Cortex of kidney (tissue), 1 donor: ENCODE results near the gene TTC22.
"Not testable (repeated sequence)": the region's sequence is repeated elsewhere in the genome, so short reads cannot be mapped to it uniquely, and the experiment has no call there.

Experiments
- DNase-seq: peaks from one replicate; lab custom pipeline; 2025; lab: John Stamatoyannopoulos, UW

The TTC22 gene

GRCh38 chr1:54786778-54787177, 14.3 kb downstream of the TTC22 start:
- DNase-seq = no peak

DNA sequence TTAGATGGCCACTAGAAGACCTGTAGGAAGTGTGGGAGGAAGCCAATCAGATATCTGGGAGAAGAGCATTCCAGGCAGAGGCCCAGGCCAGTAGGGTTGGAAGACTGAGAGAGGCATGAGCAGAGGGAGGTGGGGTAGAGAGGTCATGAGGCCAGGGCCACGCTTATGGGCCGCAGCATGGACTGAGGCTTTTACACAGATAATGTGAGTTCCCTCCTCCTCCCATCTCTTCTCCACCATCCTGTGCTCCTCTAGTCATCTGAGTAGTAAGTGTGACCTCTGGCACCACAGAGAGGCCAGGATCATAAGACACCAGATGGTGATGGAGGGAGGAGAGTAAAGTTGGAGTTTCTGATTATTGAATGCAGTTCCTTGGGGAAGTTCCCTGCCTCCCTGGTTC, 17.1 kb downstream of the TTC22 start:
- no peak for DNase-seq

DNA sequence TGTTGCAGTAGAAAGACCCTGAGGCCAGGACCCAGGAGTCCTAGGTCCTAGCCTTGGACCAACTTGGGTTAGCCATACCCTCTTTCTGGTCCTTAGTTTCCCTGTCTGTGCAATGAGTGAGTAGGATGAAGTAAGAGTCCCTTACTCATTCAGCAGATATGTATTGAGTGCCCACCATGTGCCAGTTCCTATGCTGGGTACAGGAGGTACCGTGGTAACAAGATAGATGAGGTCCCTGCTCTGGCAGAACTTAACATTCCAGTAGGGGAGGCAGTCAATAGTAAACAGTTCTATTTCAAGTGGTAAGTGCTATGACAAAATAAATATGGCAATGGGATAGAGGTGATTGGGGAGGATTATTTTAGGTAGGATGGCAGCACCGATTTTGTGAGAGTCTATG, 18.5 kb downstream of the TTC22 start:
- no peak for DNase-seq

DNA sequence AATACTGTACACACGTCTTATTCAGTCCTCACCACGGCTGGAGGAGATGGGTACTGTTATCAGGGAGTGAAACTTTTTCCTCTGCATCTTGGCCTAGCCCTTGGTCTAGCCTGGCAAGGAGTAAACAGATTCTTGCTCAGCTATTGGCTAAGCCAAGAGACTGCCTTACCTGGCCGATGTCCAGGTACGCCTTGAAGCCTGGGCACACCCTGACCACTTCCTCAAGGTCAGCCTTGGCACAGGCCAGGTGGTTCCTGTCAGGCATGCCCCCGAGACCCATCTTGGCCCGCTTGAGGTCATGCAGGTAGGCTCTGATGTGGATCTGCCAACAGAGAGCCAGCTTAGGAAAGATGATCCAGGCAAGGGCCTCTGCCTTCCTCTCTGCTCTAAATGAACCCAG, 19.0 kb downstream of the TTC22 start:
- no peak for DNase-seq

GRCh38 chr1:54781023-54781723, 19.9 kb downstream of the TTC22 start:
- no peak for DNase-seq

DNA sequence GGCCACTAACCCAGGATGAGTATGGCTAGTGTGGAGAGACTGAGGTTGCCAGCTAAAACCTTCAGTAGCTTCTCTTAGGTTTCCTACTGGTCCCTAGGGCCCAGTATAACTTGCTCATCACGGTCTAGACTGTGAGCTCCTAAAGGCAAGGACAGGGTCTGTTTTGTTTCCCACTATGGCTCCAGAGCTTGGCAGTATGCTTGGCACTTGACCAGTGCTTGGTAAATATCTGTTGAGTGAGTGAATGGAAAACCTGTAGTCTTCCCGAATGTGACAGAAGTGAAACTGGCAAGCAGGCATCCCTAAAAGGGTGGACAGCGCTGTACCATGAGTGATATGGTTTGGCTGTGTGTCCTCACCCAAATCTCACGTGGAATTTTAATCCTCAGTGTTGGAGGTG, 23.7 kb downstream of the TTC22 start:
- no peak for DNase-seq

- DNase-seq = no peak
Observed at GRCh38 chr1:54777011-54777410, 24.1 kb downstream of the TTC22 start.

DNA sequence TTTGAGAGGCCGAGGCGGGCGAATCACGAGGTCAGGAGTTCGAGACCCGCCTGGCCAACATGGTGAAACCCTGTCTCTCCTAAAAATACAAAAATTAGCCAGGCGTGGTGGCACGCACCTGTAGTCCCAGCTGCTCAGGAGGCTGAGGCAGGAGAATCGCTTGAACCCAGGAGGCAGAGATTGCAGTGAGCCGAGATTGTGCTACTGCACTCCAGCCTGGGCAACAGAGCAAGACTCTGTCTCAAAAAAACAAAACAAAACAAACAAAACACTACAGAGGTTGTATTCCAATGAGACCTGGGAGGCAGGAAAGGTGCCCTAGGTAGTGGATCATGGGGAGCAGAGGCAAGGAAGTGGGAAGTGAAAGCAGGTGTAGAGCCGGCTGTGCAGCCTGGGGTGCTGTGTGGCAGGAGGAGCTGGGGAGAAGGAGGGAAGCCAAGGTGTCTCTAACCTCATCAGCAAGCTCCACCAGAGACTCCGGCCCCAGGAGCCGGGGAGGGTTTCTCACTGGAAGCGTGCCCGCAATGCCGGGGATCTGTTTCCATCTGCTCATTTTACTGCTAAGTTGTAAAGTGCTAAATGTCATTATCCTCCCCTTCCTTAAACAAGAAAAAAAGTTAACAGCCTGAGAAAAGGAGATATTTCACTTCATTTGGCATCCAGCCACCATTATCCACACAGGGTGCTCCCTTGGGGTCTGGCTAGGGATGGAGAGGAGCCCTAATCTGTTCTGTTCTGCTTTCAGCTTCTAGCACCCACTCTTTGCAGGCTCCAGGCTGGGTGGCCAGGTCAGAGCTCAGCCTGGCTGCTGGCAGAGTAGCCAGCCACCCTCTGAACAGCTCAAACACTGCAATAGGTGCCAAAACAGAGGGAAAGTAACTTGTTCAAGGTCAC, 25.0 kb downstream of the TTC22 start:
- DNase-seq = not testable (repeated sequence)

- DNase-seq = no peak
Observed at GRCh38 chr1:54774820-54775498, 26.2 kb downstream of the TTC22 start.

- DNase-seq = no peak
Observed at GRCh38 chr1:54772951-54773350, 28.2 kb downstream of the TTC22 start.

DNA sequence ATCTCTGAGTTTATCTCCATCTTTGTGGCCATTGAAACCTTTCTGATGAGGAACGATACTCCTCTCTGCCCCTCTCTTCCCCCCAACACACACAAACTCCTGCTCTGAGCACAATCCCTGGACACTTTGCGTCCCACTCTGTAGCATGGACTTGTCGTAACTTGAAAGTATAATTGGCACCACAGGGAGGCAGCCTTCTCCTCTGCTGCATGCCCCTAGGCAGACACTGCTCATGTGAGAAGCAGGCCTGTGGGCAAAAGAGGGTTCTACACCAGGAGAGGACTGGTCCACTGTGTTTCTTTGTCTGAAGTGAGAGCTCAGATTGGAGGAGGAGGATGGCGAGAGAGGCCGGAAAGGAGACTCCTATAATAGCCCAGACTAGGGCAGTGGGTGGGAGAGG, 33.0 kb downstream of the TTC22 start:
- no peak for DNase-seq

GRCh38 chr1:54767526-54767925, 33.6 kb downstream of the TTC22 start:
- no peak for DNase-seq

DNA sequence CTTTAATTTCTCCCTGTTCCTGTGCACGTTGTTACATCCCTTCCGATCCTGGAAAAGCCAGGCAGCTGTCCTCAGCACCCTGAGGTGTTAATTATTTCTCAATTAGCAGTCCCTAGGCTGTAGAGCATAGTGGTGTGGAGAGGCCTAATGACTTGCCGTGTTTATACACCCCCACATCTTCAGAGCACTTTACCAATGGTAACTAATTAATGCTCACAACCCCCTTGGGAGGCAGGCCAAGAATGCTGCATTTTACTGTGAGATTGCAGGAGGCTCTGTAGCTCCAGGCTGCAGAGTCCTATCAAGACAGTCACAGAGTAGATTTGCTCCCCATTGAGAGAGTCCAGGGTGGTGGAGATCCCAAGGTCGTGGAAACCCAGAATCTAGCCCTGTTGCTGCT, 34.4 kb downstream of the TTC22 start:
- no peak for DNase-seq

- DNase-seq = no peak
Observed at GRCh38 chr1:54764922-54765561, 36.1 kb downstream of the TTC22 start.

DNA sequence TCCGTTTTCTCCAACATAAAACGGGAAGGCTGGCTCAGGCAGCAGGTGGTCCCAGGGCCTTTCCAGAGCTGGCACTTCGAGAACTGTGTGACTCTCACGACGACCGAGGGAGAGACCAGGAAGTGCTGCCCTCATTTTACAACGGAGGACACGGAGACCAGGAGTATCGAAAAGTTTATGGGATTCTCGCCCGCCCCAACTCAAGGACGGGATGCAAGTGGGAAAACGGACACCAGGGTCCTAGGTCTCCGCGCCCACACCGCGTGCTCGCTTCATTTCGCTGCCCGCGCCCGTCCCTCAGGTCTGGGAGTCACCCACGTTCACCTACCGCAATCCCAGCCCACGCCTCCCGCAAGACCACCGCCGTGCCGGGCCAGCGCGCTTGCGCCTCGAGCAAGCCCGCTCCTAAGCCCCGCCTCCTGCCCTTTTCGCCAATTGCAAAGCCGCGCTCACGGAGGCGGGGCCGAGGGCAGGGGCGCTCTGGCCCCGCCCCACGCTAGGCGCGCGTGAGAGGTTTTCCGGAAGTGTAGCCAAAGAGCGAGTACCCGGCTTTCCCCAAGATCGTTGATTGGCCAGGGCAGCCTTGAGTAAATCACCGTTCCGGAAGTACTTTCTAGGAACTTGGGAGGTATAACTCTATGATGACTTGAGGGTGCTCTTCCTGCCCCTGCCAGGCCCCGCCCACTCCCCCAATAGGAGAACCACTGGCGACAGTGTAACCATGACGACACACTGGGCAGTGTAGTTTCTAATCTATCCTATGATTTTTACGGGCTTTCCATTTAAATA, 36.8 kb downstream of the TTC22 start, which contains the start of gene PARS2:
Gene PARS2 (minus strand): TSS at position 391 of the 789 bp plus-strand sequence. CDS start 5,362 bp downstream, outside the sequence.
- no peak for DNase-seq

- DNase-seq = no peak
Observed at GRCh38 chr1:54763816-54764132, 37.3 kb downstream of the TTC22 start.

DNA sequence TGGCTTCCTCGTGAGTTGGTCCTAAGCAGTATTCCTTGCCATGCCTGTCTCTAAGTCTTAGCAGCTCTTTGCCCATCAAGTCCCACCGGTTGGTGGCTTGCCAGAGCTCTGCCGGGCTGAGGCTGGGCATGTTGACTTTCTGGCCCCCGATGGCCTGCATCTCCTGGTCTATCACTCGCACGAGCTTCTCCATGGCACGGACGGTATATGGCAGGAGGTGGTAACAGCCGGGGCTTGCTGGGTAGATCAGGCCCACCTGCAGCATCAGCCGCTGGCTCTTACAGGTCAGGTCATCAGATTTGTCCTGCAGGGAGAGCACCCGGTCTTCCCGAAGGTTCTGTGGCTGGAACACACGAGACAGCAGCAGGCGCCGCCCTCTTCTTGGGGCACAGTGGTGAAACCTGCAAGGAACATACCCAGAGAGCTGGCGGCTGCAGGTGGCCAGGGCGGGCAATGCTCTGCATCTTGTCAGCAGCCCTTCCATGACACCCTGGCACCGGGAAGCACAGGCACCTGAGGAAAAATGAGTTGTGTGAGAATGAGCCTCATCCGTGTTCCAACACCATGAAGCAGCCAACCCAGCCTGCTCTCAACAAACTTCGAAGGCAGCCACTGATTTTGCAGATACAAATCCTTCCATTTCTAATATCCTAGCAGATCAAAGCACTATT, 42.3 kb downstream of the TTC22 start:
- no peak for DNase-seq

DNA sequence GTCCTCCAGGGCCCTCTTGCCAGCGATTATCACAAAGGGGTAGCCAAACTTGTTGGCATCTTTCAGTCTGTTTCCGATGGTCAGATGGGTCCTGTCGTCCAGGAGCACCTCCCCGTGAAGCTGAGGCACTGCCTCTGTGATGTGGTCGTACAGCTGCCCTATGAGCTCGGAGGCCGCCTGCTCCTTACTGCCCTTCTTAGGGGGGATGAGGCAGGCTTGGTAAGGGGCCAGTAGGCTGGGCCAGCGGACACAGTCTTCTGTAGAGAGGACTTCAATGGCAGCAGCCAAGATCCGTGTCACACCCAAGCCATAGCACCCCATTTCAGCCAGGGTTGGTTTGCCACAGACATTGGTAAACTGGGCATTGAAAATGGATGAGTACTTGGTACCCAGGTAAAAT, 43.3 kb downstream of the TTC22 start:
- no peak for DNase-seq

DNA sequence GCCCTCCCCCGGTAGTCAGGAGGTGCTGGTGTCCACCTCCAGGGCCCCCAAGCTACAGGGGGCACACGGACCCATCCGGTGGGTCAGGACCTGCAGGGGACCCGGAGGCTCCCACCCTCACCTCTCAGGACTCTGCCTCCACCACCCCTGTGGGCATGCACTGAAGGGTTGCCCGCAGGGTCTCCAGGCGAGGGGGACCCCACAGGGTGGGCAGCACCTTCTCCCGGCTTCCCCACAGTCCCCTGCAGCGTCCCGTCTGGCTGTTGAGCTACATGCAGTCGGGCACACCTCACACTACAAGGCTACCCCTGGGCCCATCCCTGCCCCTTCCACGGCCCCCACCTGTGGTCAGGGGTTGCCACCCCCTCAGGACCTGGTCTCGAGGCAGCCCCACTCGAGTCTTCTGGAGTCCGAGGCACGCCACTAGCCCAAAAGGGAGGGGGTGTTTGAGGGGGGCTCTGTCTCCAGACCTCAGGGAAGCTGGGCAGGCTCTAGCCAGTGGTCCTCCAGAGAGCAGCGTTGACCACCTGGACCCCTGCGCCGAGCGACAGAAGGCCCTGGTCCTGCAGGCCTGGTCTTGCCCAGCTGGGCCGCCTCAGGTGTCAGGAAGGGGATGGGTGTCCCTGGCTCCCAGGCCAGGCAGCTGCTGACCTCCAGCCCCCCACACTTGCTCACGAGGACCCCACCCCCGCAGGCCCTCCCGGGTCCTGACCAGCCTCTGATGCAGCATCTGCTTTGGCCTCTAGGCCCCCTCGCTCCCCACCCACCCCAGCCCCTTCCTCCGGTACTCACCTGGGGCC, 46.4 kb downstream of the TTC22 start:
- DNase-seq = no peak

DNA sequence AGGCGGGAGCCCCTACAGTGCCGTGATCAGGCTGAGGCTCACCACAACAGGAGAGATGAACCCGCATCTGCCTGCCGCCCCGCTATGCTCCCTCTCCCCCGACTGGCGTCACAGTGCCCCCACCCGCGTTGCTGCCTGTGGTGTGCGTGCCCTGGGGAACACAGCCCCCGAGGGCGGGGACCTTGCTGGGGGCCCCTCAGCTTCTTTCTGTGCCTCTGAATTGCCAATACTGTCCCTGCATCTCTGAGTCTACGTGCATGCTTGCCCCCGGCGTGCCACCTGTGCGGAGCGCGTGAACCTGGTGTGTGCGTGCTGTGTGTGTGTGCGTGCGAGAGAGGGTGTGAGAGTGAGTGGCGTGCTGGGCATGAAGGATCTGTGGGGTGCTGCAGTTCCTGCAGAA, 47.1 kb downstream of the TTC22 start:
- no peak for DNase-seq
